ENCODE measurements around the gene UBE2D3.

UBE2D3 gene

DNA sequence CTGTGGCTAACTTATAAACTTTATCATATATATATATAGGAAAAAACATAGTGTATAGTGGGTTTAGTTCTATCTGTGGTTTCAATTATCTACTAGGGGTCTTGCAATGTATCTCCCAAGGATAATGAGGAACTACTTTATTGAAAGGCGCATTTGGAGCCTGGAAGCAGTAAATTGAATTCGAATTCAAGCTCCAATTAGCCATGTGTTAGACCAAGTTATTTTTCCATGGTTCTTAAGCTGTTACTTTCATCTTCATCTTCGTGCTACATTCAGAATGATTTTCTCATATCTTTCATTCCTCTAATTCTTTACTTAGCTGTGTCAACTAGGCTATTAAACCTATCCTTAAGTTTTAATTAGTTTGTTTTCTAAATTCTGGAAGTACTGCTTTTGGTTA is 39.4 kb downstream of the UBE2D3 start:
- no peak for DNase-seq

- DNase-seq: peak; percentile 19
Measured at GRCh38 chr4:102787096-102787881, 40.1 kb downstream of the UBE2D3 start.

DNA sequence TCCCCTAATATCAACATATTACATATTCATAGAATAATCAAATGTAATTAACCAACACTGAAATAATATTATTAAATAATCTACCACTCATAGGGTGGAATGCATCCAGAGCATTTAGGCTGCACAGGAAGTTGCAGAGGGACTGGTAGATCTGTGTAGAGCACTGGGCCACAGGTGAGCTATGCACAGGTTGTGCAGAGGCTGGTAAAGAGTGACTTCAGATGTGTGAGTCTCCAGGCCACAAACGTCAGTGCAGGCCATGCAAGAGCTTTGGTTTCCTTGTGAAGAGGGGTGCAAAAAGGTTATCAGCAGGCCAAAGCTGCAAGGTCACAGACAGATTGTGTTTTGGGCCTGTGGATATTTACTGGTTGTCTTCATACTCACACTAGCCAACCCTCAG is 41.1 kb downstream of the UBE2D3 start:
- DNase-seq: no peak

DNA sequence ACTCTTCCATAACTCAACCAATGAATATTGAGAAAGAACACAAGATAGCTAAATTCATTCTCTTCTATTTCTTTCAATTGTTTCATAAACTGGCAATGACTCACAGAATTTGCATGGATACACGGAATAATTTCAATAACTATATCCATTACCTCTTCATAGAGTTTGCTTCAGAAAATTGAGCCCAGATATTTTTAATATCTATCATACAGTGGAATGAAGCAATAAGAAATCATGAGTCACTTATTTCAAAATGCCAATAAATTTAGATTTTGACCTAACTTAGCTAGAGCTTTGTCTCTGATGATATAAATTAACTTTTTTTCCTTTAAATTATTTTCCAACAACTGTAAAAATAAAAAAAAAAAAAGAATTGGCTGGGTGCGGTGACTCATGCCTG is 44.3 kb downstream of the UBE2D3 start:
- DNase-seq: no peak

- DNase-seq: no peak
Measured at GRCh38 chr4:102781570-102781969, 45.8 kb downstream of the UBE2D3 start.

DNA sequence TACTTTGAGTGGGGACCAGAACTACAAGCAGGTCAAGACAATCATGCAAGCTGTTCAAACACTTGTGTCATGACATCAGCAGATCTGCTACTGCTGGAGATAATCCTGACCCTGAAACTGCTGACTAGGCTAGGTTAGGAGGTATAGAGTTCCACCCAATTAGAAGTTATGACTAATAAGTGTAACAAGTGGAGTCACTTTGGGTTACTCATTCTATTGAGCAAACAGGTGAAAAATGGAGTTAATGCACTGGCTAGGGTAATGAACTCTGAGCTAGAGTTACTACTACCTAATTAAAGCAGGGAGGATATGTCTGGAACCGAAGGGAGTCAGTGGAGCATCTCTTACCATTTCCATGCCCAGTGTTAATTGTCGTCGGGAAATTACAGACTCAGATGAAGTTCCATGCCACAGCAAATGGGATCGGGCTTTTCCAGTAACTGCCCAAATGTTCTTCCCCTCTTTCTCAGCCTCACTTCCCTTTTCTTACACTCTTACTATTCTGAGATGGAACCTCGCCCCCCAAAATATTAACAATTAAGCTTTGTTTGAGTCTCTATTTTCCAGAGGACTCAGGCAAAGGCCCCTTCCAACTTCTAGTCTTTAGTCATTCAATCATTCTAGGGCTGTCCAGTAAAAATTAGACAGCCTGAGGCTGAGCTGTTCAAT is 46.7 kb downstream of the UBE2D3 start:
- peak; percentile 35 for DNase-seq

DNA sequence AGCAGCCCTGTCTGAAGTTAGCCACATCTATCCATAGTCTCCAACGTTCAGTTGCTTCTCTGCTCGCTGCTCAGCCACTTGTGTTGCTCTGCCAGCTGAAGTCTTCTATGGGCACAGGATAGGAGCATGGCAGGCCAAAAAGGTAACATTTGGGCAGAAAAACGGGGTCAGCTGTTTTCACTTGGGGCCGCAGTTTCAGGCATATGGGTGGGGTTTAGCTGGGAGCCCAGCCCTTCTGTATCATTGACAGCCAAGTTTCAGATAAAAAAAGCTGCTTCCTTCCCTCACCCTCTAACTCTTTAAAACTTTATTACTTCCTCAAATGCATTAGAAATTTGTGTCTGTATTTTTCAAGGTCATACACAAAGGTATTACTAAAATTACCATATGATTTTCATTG is 48.1 kb downstream of the UBE2D3 start:
- no peak for DNase-seq

- no peak for DNase-seq
Measured at GRCh38 chr4:102778720-102779119, 48.6 kb downstream of the UBE2D3 start.

DNA sequence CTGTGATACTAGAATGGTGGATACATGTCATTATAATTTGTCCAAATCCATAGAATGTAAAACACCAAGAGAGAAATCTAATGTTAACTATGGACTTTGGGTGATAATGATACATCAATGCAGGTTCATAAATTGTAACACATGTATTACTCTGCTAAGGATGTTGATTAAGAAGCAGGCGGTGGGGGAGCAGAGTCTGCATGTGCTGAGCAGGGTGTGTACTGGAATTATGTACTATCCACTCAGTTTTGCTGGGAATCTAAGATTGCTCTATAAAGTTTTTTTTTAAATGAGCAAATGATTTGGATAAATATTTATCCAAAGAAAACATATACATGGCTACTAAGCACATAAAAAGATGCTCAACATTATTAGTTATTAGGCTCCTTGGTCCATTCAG is 51.5 kb downstream of the UBE2D3 start:
- no peak for DNase-seq

GRCh38 chr4:102774254-102774653 is 53.1 kb downstream of the UBE2D3 start:
- DNase-seq: no peak

GRCh38 chr4:102772738-102773340 is 54.5 kb downstream of the UBE2D3 start:
- no peak for DNase-seq

DNA sequence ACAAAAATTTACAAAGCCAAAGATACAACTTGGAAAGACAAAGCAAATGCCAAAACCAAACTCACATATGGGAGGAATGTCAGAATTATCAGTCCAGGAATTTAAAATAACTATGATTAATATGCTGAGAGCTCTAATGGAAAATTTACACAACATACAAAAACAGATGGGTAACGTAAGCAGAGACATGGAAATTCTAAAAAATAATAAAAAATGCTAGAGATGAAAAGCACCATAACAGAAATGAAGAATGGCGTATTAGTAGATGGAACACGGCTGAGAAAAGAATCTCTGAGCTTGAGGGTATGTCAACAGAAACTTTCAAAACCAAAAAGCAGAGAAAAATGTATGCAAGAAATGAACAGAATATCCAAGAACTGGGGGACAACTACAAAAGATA is 62.5 kb downstream of the UBE2D3 start:
- no peak for DNase-seq

DNA sequence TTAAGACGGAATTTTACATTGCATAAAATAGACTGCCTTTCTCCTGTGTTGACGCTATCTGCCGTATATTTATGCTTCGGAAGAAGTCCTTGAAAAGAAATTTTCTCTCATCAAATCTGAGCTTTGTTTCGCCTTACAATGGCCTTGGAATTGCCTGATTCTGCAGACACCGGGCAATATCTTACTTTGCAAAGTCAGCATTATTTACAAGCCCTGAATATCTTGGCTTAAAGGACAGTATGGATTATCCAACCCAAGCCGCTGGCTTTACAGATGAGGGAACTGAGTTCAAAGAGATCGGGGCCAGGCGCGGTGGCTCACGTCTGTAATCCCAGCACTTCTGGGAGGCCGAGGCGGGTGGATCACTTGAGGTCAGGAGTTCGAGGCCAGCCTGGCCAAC is 65.4 kb downstream of the UBE2D3 start:
- DNase-seq: no peak

GRCh38 chr4:102761296-102761701 is 66.1 kb downstream of the UBE2D3 start:
- DNase-seq: no peak

- DNase-seq: peak; percentile 89
Measured at GRCh38 chr4:102760645-102761295, 66.6 kb downstream of the UBE2D3 start, which contains the start of gene MANBA. Gene MANBA, minus strand, starts transcription at chr4:102760968. Its CDS starts 74 bp downstream, at chr4:102760894.

DNA sequence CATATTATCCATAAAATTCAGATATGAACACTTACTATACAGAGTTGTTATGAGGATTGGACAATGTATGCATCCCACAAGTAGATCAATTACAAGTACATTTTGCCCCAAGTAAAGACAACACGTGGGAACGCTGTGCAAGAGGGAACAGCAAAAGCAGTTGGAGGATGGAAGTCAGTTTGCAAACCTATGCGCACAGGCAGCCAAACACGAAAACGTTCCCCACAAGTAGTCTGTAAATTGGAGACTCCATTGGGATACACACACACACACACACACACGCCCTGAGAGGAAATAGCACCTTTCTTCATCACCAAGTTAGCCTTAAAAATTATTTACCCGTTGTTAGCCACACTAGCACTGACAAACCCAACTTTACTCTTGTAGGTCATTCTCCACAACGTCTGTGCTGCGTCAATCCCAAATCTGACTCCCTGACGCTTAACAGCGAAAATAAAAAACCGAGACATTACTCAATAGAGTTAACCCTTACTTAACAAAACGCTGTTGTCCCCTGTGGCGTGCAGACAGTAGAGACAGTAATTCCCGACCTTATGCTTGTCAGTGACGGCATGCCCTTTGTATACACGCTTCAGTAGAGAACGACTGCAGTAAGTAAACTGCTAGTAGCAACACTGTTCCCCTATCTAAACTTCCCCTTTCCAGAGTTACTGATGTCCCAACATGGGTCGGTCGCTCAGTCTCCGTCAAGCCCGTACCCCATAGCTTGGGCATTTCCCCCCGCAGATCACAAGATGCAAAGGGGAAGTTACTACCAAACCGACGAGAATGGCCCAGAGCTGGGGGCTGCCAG is 67.3 kb downstream of the UBE2D3 start:
- peak; percentile 43 for DNase-seq

DNA sequence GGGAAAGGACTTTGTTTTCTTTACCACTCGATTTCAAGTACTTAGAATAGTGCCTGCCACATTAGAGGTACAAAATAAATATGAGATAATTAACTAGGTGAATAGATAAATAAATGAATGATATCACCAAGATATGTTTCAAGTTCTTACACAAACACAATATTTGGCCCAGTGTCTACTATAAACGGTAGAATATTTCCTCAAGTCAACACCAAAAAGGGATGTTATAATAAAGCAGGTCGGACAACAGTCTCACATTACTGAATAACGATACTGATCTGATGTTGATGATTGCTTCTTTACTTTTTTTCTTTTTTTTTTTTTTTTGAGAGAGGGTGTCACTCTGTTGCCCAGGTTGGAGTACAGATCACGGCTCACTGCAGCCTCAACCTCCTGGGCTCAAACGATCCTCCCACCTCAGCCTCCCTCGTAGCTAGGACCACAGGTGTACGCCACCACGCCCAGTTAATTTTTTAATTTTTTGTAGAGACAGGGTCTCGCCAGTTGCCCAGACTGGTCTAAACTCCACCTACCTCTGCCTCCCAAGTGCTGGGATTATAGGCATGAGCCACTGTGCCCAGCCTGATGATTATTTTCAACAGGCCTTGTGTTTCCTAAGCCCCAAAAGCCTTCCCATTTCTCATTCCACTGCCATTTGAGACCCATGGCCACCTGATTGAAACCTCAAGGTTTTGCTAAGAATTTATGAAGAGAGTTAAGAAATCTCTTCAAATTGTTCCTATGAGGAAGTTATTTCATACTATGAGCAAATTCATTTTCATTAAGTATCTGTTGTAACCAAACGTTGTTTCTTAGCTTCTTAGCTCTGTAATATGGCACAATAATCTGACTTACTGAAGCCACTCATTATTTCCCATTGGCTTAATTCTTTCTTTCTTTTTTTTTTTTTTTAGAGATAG is 68.8 kb downstream of the UBE2D3 start:
- no peak for DNase-seq

DNA sequence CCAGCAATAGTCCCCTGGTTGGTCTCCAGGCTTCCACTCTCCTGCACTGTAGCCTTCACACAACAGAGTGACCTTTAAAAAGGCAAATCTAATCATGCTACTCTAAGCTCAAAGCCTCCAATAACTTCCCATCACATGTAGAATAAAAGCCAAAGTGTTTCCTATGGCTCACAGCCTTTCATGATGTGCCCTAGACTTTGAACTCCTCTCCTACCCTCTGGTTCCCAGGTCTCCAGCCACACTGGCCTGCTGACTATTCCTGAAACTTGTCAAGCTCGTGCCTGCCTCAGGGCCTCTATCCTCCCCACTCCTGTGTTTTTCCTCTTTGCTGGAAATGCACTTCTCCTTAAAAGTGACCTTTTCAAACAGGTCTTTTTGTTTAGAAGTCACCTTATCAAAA is 69.7 kb downstream of the UBE2D3 start:
- no peak for DNase-seq

- DNase-seq: no peak
Measured at GRCh38 chr4:102754044-102754443, 73.3 kb downstream of the UBE2D3 start.

DNA sequence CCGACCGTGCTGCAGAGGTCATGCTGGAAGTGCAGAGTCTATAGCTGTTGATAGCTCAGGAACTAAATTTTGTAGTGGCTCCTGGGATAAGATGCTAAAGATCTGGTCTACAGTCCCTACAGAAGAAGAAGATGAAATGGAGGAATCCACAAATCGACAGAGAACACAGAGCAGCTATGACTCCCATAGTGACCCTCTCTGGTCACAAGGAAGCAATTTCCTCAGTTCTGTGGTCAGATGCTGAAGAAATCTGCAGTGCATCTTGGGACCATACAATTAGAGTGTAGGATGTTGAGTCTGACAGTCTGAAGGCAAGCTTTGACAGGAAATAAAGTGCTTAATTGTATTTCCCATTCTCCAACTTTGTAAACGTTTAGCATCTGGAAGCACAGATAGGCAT is 75.4 kb downstream of the UBE2D3 start:
- no peak for DNase-seq

Data from activated CD4-positive, alpha-beta T cell treated with anti-CD3 and anti-CD28 coated beads, Interleukin-2, Interleukin-6, amounts not matched to agents 100 ng/mL and 50 ng/mL, durations not matched to agents 16 hours and 8 hours (primary cell).